Peyer's patch (tissue), 4 donors: ENCODE measurements around the gene CLPTM1L.

Source experiments
- CTCF ChIP-seq, 6 experiments: fragments of 450-650 bp in 4 of 6; fragments of 200-600 bp in 2 of 6; sonication (generic) in 1 of 6; IDR thresholded peaks; one replicate each; pipeline ENCODE4 v1.5.1; 2017 to 2019; ENCODE audit warnings: antibody characterized with exemption in 6 of 6, mild to moderate bottlenecking in 3 of 6, moderate library complexity in 1 of 6
- POLR2A ChIP-seq, 2 donors: fragments of 450-650 bp; IDR thresholded peaks; one replicate each; pipeline ENCODE4 v1.5.1; 2017; ENCODE audit warnings: antibody characterized with exemption in 2 of 2, mild to moderate bottlenecking in 2 of 2, moderate library complexity in 2 of 2

GRCh38 chr5:1359031-1359645 is 14.2 kb upstream of the CLPTM1L start:
- TF ChIP-seq CTCF (IDR thresholded peaks at IDR 0.05) (no peak), POLR2A (IDR thresholded peaks at IDR 0.05) (no peak)
